ENCODE data around the gene PPM1H. TPM values are rescaled to one million over a fixed set of nuclear protein-coding genes. Genes with fewer than 3 reads are reported as not detected.

PPM1H gene
- total RNA-seq, 2 experiments from 2014 or later, result 0.07 TPM; not detected in 1

DNA sequence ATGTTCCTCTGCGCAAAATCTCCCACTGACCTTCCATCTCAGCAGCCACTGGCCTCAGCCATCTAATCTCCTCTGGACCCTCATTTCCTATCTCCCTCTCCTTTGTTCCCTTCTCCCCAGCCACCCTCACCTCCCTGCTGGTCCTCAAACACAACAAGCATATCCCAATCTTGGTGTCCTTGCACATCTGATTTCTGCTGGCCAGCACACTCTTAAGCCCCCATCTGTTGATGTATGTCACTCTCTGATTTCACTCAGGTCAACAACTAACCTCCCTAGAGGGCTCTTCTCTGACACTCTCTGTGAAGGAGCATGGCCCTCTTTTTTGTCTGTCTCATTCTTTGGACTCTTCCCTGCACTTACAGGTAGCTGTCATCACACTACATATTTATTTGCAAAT, 25.6 kb downstream of the PPM1H start:
- ChIA-PET CTCF (no interaction called here), POLR2A (no interaction called here)
- TF ChIP-seq, protein P1, sequence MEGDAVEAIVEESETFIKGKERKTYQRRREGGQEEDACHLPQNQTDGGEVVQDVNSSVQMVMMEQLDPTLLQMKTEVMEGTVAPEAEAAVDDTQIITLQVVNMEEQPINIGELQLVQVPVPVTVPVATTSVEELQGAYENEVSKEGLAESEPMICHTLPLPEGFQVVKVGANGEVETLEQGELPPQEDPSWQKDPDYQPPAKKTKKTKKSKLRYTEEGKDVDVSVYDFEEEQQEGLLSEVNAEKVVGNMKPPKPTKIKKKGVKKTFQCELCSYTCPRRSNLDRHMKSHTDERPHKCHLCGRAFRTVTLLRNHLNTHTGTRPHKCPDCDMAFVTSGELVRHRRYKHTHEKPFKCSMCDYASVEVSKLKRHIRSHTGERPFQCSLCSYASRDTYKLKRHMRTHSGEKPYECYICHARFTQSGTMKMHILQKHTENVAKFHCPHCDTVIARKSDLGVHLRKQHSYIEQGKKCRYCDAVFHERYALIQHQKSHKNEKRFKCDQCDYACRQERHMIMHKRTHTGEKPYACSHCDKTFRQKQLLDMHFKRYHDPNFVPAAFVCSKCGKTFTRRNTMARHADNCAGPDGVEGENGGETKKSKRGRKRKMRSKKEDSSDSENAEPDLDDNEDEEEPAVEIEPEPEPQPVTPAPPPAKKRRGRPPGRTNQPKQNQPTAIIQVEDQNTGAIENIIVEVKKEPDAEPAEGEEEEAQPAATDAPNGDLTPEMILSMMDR (IDR thresholded peaks at IDR 0.05), result no peak
- DNase-seq, result no peak
- Mint-ChIP-seq H3K9me3 (no peaks in the 10 kb centered on the region), H3K27ac (no peak overlapping the region), H3K4me3 (no peak overlapping the region), H3K36me3 (ENCODE audit: low read depth) (no peaks in the 10 kb centered on the region), H3K27me3 (peaks cover 11% of the 10 kb centered on the region), H3K4me1 (ENCODE audit: low read depth) (no peaks in the 10 kb centered on the region)
- intact Hi-C loops (cut with micrococcal nuclease), result no loop called here
- no peak for ATAC-seq

DNA sequence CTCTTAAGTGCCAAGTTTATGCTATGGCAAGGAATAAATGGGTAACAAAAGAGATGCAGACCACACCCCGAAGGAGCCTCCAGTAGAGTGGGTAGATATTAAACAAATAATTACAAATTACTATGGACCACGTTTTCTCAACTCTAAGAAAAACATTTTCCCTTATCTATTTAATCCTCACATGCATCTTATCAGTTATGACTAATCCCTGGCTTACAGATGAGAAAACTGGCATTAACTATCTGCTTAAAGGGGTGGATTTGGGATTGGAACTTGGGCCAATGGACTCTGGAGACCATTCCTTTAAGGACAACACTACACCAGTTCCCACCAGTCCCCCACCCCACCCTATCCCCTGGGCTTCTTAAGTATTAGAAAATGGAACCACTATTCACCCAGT, 26.3 kb downstream of the PPM1H start:
- intact Hi-C loops (cut with micrococcal nuclease), result no loop called here
- H3K9me3 Mint-ChIP-seq, result no peaks in the 10 kb centered on the region
- ChIA-PET CTCF (no interaction called here), POLR2A (no interaction called here)
- H3K27ac Mint-ChIP-seq, result no peak overlapping the region
- no peaks in the 10 kb centered on the region for H3K36me3 Mint-ChIP-seq (ENCODE audit: low read depth)
- TF ChIP-seq, protein P1 (IDR thresholded peaks at IDR 0.05), result no peak
- ATAC-seq, result no peak
- H3K27me3 Mint-ChIP-seq, result peaks cover 11% of the 10 kb centered on the region
- no peak for DNase-seq
- no peaks in the 10 kb centered on the region for H3K4me1 Mint-ChIP-seq (ENCODE audit: low read depth)
- H3K4me3 Mint-ChIP-seq, result no peak overlapping the region

DNA sequence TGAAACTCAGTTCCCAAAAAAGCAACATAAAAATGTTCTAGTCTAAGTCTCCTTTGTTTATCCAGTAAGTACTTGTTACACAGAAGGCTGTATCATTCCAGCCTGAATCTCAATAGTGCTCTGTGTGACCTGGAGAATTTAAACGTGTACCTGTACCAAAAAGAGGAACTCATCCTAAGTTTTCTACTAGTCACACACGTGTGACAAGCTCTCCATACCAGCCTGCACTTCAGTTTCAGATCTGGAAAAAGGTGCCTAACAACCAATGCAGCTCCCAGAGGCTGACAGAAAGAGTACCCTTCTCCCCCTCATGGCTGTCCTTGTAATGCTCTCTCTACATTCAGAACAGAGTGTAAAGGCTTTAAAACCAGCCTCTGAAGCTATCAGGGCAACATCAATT, 27.4 kb downstream of the PPM1H start:
- no peak overlapping the region for H3K4me3 Mint-ChIP-seq
- TF ChIP-seq, protein P1 (IDR thresholded peaks at IDR 0.05), result no peak
- DNase-seq (no peak), ATAC-seq (no peak)
- POLR2A ChIA-PET, result no interaction called here
- no peaks in the 10 kb centered on the region for H3K9me3 Mint-ChIP-seq
- H3K27me3 Mint-ChIP-seq, result peaks cover 7% of the 10 kb centered on the region
- no peaks in the 10 kb centered on the region for H3K36me3 Mint-ChIP-seq (ENCODE audit: low read depth)
- no peaks in the 10 kb centered on the region for H3K4me1 Mint-ChIP-seq (ENCODE audit: low read depth)
- CTCF ChIA-PET, result interaction anchor here (0.6 kb wide), 1 partner anchor 9 kb away, joined by 6 read pairs; no protein-coding TSS in a partner anchor
- H3K27ac Mint-ChIP-seq, result no peak overlapping the region
- intact Hi-C loops (cut with micrococcal nuclease), result no loop called here

DNA sequence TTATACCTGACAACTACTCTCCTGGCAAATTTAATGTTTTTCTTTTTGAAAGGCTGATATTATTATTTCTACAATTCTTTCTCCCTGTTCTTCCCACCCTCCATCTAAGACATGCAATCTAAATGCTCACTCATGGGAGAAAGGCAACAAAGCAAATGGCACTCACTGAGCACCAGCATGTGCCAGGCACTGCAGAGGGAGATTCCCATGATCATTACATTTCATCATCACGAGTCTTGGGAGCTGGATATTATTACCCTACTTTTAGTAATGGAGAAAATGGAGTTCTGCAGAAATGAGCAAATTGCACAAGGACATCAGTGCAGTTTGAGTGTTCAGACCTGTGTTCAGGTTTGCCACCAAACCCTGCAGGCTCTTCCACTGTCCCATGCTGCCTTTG, 27.9 kb downstream of the PPM1H start:
- CTCF ChIA-PET, result no interaction called here
- no peak for ATAC-seq
- H3K27ac Mint-ChIP-seq, result no peak overlapping the region
- POLR2A ChIA-PET, result no interaction called here
- no peaks in the 10 kb centered on the region for H3K4me1 Mint-ChIP-seq (ENCODE audit: low read depth)
- H3K4me3 Mint-ChIP-seq, result no peak overlapping the region
- TF ChIP-seq, protein P1 (IDR thresholded peaks at IDR 0.05), result no peak
- DNase-seq, result no peak
- intact Hi-C loops (cut with micrococcal nuclease), result no loop called here
- H3K27me3 Mint-ChIP-seq, result peaks cover 7% of the 10 kb centered on the region
- H3K36me3 Mint-ChIP-seq (ENCODE audit: low read depth), result no peaks in the 10 kb centered on the region
- H3K9me3 Mint-ChIP-seq, result no peaks in the 10 kb centered on the region

DNA sequence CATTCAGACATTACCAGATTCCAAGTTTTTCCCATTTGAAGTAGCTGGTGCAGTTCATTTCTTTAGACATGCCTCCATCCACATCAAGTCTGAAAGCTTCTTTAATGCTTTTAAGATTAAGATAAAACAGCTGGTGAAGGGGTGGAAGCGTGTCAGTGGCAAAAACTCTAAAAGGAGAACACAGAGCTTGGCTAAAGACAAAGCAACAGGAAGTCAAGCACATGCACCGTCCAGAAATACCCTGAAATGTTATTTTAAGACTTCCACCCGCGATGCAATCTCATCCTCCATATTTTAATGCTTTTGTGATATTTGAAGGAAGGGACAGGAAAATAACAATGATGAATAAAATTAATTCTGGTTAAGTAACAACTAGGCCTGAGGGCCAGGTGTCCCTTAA, 31.8 kb downstream of the PPM1H start:
- intact Hi-C loops (cut with micrococcal nuclease), result no loop called here
- ChIA-PET POLR2A (no interaction called here), CTCF (no interaction called here)
- Mint-ChIP-seq H3K9me3 (no peaks in the 10 kb centered on the region), H3K36me3 (ENCODE audit: low read depth) (no peaks in the 10 kb centered on the region), H3K27me3 (no peaks in the 10 kb centered on the region), H3K4me3 (no peak overlapping the region), H3K4me1 (ENCODE audit: low read depth) (no peaks in the 10 kb centered on the region), H3K27ac (no peak overlapping the region)
- ATAC-seq (no peak), DNase-seq (no peak)
- TF ChIP-seq, protein P1 (IDR thresholded peaks at IDR 0.05), result no peak

All from activated CD8-positive, alpha-beta T cell treated with anti-CD3 and anti-CD28 coated beads for 36 hours (primary cell).